OCI-LY1 (cell line): ENCODE measurements around the gene TULP4.
A peak's percentile ranks its signal among the peaks of the same experiment; 100 is the strongest.
"Not testable (repeated sequence)": the region's sequence is repeated elsewhere in the genome, so short reads cannot be mapped to it uniquely, and the experiment has no call there.

Experiments
- H2AFZ ChIP-seq: fragments of 200-600 bp; sonication (generic), shearing (Covaris generic); 2 replicates; pipeline ENCODE4 v1.6.0; 2014; ENCODE audit warnings: antibody characterized with exemption, mild to moderate bottlenecking, low read length
- H3F3A ChIP-seq: fragments of 200-600 bp; sonication (generic), shearing (Covaris generic); 2 replicates; pipeline ENCODE4 v1.6.0; 2014; ENCODE audit warnings: mild to moderate bottlenecking, antibody characterized with exemption, low read length, moderate library complexity; ENCODE audit not compliant: insufficient read depth
- H3K27ac ChIP-seq: fragments of 200-600 bp; sonication (generic); 2 replicates; pipeline ENCODE4 v1.5.1; 2014; ENCODE audit warnings: low read length, mixed run types, mild to moderate bottlenecking, low read depth; ENCODE audit not compliant: poor library complexity, severe bottlenecking
- H3K27me3 ChIP-seq: fragments of 200-600 bp; sonication (generic); 2 replicates; pipeline ENCODE4 v1.6.0; 2014; ENCODE audit warnings: antibody characterized with exemption, mild to moderate bottlenecking, low read length, moderate library complexity; ENCODE audit not compliant: insufficient read depth
- H3K36me3 ChIP-seq: fragments of 200-600 bp; sonication (generic); 2 replicates; pipeline ENCODE4 v1.6.1; 2014; ENCODE audit warnings: mild to moderate bottlenecking, antibody characterized with exemption, low read length, moderate library complexity, mixed read lengths; ENCODE audit not compliant: insufficient read depth
- H3K4me1 ChIP-seq: fragments of 200-600 bp; sonication (generic); 2 replicates; pipeline ENCODE4 v1.5.1; 2014; ENCODE audit warnings: mild to moderate bottlenecking, low read length, moderate library complexity; ENCODE audit not compliant: insufficient read depth, severe bottlenecking
- H3K4me2 ChIP-seq: fragments of 200-600 bp; sonication (generic), shearing (Covaris generic); 2 replicates; pipeline ENCODE4 v1.6.1; 2014; ENCODE audit warnings: low read length
- H3K4me3 ChIP-seq: fragments of 200-600 bp; sonication (generic); 2 replicates; pipeline ENCODE4 v1.5.1; 2014; ENCODE audit warnings: low read length, low read depth, mild to moderate bottlenecking, mixed read lengths; ENCODE audit not compliant: poor library complexity, severe bottlenecking
- H3K79me2 ChIP-seq: fragments of 200-600 bp; shearing (Covaris generic); 2 replicates; pipeline ENCODE4 v1.6.1; 2016; ENCODE audit warnings: mixed run types, low read length, mixed read lengths; ENCODE audit not compliant: insufficient read depth
- H3K9ac ChIP-seq: fragments of 200-600 bp; sonication (generic), shearing (Covaris generic); 2 replicates; pipeline ENCODE4 v1.6.1; 2014; ENCODE audit warnings: mild to moderate bottlenecking, low read length, mixed read lengths
- H3K9me2 ChIP-seq: fragments of 200-600 bp; sonication (generic), shearing (Covaris generic); 2 replicates; pipeline ENCODE4 v1.6.1; 2014; ENCODE audit warnings: low read depth, mild to moderate bottlenecking, low read length, mixed read lengths
- H3K9me3 ChIP-seq: fragments of 200-600 bp; shearing (Covaris generic); 2 replicates; pipeline ENCODE4 v1.6.1; 2014; ENCODE audit warnings: low read length, mixed read lengths
- H4K20me1 ChIP-seq: fragments of 200-600 bp; sonication (generic), shearing (Covaris generic); 2 replicates; pipeline ENCODE4 v1.6.0; 2016; ENCODE audit warnings: mild to moderate bottlenecking, low read length; ENCODE audit not compliant: insufficient read depth
- CTCF ChIP-seq: fragments of 200-600 bp; sonication (generic), shearing (Covaris generic); IDR thresholded peaks from 2 replicates; pipeline ENCODE4 v1.5.1; 2017; ENCODE audit warnings: mild to moderate bottlenecking, antibody characterized with exemption, low read length, moderate library complexity, mixed read lengths
- EZH2 ChIP-seq: fragments of 200-600 bp; sonication (generic), shearing (Covaris generic); IDR thresholded peaks from 2 replicates; pipeline ENCODE4 v1.8.0; 2017; ENCODE audit warnings: borderline replicate concordance, mixed run types, mild to moderate bottlenecking, antibody characterized with exemption, low read length, moderate library complexity, mixed read lengths

Gene TULP4

GRCh38 chr6:158475344-158476302, 163.4 kb downstream of the TULP4 start:
- Histone ChIP-seq H3K4me1 (peaks cover 26% of the 10 kb centered on the region), H3K27ac (peak overlapping the region; percentile 52), H3K36me3 (peaks cover 39% of the 10 kb centered on the region), H3F3A (no peaks in the 10 kb centered on the region), H3K9ac (no peak overlapping the region; the same call in 1 of the 2 replicates), H3K9me2 (no peaks in the 10 kb centered on the region), H3K4me3 (peak overlapping the region; percentile 4), H3K4me2 (peak overlapping the region; percentile 20; the same call in 1 of the 2 replicates), H3K27me3 (no peaks in the 10 kb centered on the region), H2AFZ (no peak overlapping the region), H3K9me3 (no peaks in the 10 kb centered on the region), H4K20me1 (no peaks in the 10 kb centered on the region), H3K79me2 (no peaks in the 10 kb centered on the region)
- TF ChIP-seq EZH2, result no peak
- TF ChIP-seq CTCF, result no peak

- Histone ChIP-seq H4K20me1 (no peaks in the 10 kb centered on the region), H3K27ac (peak overlapping the region; percentile 52), H3K4me1 (peaks cover 26% of the 10 kb centered on the region), H3K4me3 (no peak overlapping the region), H2AFZ (no peak overlapping the region), H3K36me3 (peaks cover 47% of the 10 kb centered on the region), H3K27me3 (no peaks in the 10 kb centered on the region), H3K79me2 (no peaks in the 10 kb centered on the region), H3K9me2 (no peaks in the 10 kb centered on the region), H3K9me3 (no peaks in the 10 kb centered on the region), H3K4me2 (peak overlapping the region; percentile 20; the same call in 1 of the 2 replicates), H3K9ac (no peak overlapping the region), H3F3A (no peaks in the 10 kb centered on the region)
- TF ChIP-seq EZH2, result no peak
Measured at GRCh38 chr6:158476389-158476788, 164.1 kb downstream of the TULP4 start.

GRCh38 chr6:158477722-158478121, 165.5 kb downstream of the TULP4 start:
- not testable (repeated sequence) for H3K9me3 ChIP-seq, H3K27ac ChIP-seq, H3K4me2 ChIP-seq, H4K20me1 ChIP-seq, H3F3A ChIP-seq, H3K9me2 ChIP-seq, H3K79me2 ChIP-seq, H3K9ac ChIP-seq, H3K4me3 ChIP-seq, H2AFZ ChIP-seq, H3K27me3 ChIP-seq
- Histone ChIP-seq H3K36me3 (peaks cover 60% of the 10 kb centered on the region), H3K4me1 (peaks cover 26% of the 10 kb centered on the region)

GRCh38 chr6:158480989-158481388, 168.7 kb downstream of the TULP4 start:
- Histone ChIP-seq H3K9me3 (no peaks in the 10 kb centered on the region), H3F3A (no peaks in the 10 kb centered on the region), H3K36me3 (peaks cover 87% of the 10 kb centered on the region), H3K79me2 (no peaks in the 10 kb centered on the region), H3K27ac (no peak overlapping the region), H4K20me1 (no peaks in the 10 kb centered on the region), H2AFZ (no peak overlapping the region), H3K9me2 (no peaks in the 10 kb centered on the region), H3K9ac (no peak overlapping the region), H3K27me3 (no peaks in the 10 kb centered on the region), H3K4me3 (no peak overlapping the region), H3K4me1 (peaks cover 8% of the 10 kb centered on the region), H3K4me2 (no peak overlapping the region)
- TF ChIP-seq EZH2 (no peak), CTCF (no peak)
